ENCODE data around the gene IGFL2. TPM values are rescaled to one million over a fixed set of nuclear protein-coding genes. Genes with fewer than 3 reads are reported as not detected.
A peak's percentile ranks its signal among the peaks of the same experiment; 100 is the strongest.

IGFL2 gene
- total and polyA plus RNA-seq, 4 donors, result not detected

GRCh38 chr19:46201454-46202310 lies 53.6 kb downstream of the IGFL2 start:
- Histone ChIP-seq H3K4me3 (no peak overlapping the region), H3K27ac (ENCODE audit: low read depth in 1 of 2, low read length in 1 of 2) (no peak overlapping the region), H3K9ac (ENCODE audit: insufficient read depth in 1 of 2, low read length in 2 of 2) (no peak overlapping the region), H3K27me3 (ENCODE audit: control insufficient read depth in 3 of 3, insufficient read depth in 3 of 3, low read length in 2 of 3) (no peaks in the 10 kb centered on the region), H3K4me1 (ENCODE audit: control insufficient read depth in 5 of 5, insufficient read depth in 5 of 5, low read length in 5 of 5) (no peaks in the 10 kb centered on the region), H3K9me3 (ENCODE audit: control insufficient read depth in 4 of 4, insufficient read depth in 3 of 4, low read length in 3 of 4) (no peaks in the 10 kb centered on the region), H3K36me3 (ENCODE audit: control insufficient read depth in 4 of 4, insufficient read depth in 4 of 4, low read length in 4 of 4) (no peaks in the 10 kb centered on the region)
- no peak for ATAC-seq (ENCODE audit: insufficient read depth, low FRiP score)
- WGBS, 2 donors, result 71 to 81% methylated on average over 16 of the region's 16 CpGs
- TF ChIP-seq CTCF (IDR thresholded peaks at IDR 0.05; ENCODE audit: control extremely low read depth, extremely low read depth), result no peak
- DNase-seq, result peak in 2 of 3 donors; percentile 10 to 31

- TF ChIP-seq CTCF (IDR thresholded peaks at IDR 0.05; ENCODE audit: control extremely low read depth, extremely low read depth), result no peak
- Histone ChIP-seq H3K4me3 (no peak overlapping the region), H3K27me3 (ENCODE audit: control insufficient read depth in 3 of 3, insufficient read depth in 3 of 3, low read length in 2 of 3) (no peaks in the 10 kb centered on the region), H3K9me3 (ENCODE audit: control insufficient read depth in 4 of 4, insufficient read depth in 3 of 4, low read length in 3 of 4) (no peaks in the 10 kb centered on the region), H3K27ac (ENCODE audit: low read depth in 1 of 2, low read length in 1 of 2) (no peak overlapping the region), H3K4me1 (ENCODE audit: control insufficient read depth in 5 of 5, insufficient read depth in 5 of 5, low read length in 5 of 5) (no peaks in the 10 kb centered on the region), H3K9ac (ENCODE audit: insufficient read depth in 1 of 2, low read length in 2 of 2) (no peak overlapping the region), H3K36me3 (ENCODE audit: control insufficient read depth in 4 of 4, insufficient read depth in 4 of 4, low read length in 4 of 4) (no peaks in the 10 kb centered on the region)
- ATAC-seq (ENCODE audit: insufficient read depth, low FRiP score), result no peak
- DNase-seq, result no peak
- 61 to 67% methylated on average over 4 of the region's 4 CpGs for WGBS, 2 donors
Measured at GRCh38 chr19:46202426-46202825, 54.4 kb downstream of the IGFL2 start.

GRCh38 chr19:46202872-46203860 lies 55.1 kb downstream of the IGFL2 start:
- ATAC-seq (ENCODE audit: insufficient read depth, low FRiP score) (no peak), DNase-seq (no peak)
- no peaks in the 10 kb centered on the region for H3K9me3 ChIP-seq (ENCODE audit: control insufficient read depth in 4 of 4, insufficient read depth in 3 of 4, low read length in 3 of 4)
- H3K27me3 ChIP-seq (ENCODE audit: control insufficient read depth in 3 of 3, insufficient read depth in 3 of 3, low read length in 2 of 3), result no peaks in the 10 kb centered on the region
- H3K4me1 ChIP-seq (ENCODE audit: control insufficient read depth in 5 of 5, insufficient read depth in 5 of 5, low read length in 5 of 5), result no peaks in the 10 kb centered on the region
- H3K9ac ChIP-seq (ENCODE audit: insufficient read depth in 1 of 2, low read length in 2 of 2), result no peak overlapping the region
- H3K27ac ChIP-seq (ENCODE audit: low read depth in 1 of 2, low read length in 1 of 2), result no peak overlapping the region
- no peaks in the 10 kb centered on the region for H3K36me3 ChIP-seq (ENCODE audit: control insufficient read depth in 4 of 4, insufficient read depth in 4 of 4, low read length in 4 of 4)
- no peak overlapping the region for H3K4me3 ChIP-seq
- no peak for TF ChIP-seq CTCF (IDR thresholded peaks at IDR 0.05; ENCODE audit: control extremely low read depth, extremely low read depth)
- WGBS, 2 donors, result 90 to 95% methylated on average over 8 of the region's 8 CpGs
